HepG2 (cell line): ENCODE results near the gene SEL1L2. TPM values are rescaled to one million over a fixed set of nuclear protein-coding genes. Genes with fewer than 3 reads are reported as not detected.

ENCODE experiments used
- FOXO4 ChIP-seq: sonication (generic); formaldehyde crosslinking; conservative IDR thresholded peaks from 2 replicates; pipeline ENCODE4 v1.8.1; 2023; ENCODE audit warnings: missing genetic modification reagents
- GTF3A ChIP-seq: sonication (generic); formaldehyde crosslinking; conservative IDR thresholded peaks from 2 replicates; pipeline ENCODE4 v1.4.0; 2020; ENCODE audit warnings: mild to moderate bottlenecking, missing genetic modification reagents
- KDM5B ChIP-seq: sonication (generic); formaldehyde crosslinking; IDR thresholded peaks from 2 replicates; pipeline ENCODE4 v1.4.0; 2020; ENCODE audit warnings: missing genetic modification reagents, mild to moderate bottlenecking, borderline replicate concordance
- MAFK ChIP-seq, 2 experiments: IDR thresholded peaks in 1 of 2; conservative IDR thresholded peaks in 1 of 2; 2 replicates each; pipeline ENCODE4 v1.6.1; 2011; ENCODE audit warnings: improper control_type of control experiment in 2 of 2, low read length in 2 of 2
- PLRG1 ChIP-seq: fragments of 450-650 bp; conservative IDR thresholded peaks from 2 replicates; pipeline ENCODE4 v1.6.1; 2016
- POGK ChIP-seq: sonication (generic); formaldehyde crosslinking; conservative IDR thresholded peaks from 2 replicates; pipeline ENCODE4 v1.8.0; 2022; ENCODE audit warnings: mild to moderate bottlenecking, moderate library complexity, missing genetic modification reagents
- RAD51 ChIP-seq: fragments of 450-650 bp; IDR thresholded peaks from 2 replicates; pipeline ENCODE4 v1.6.1; 2016; ENCODE audit warnings: borderline replicate concordance
- RBAK ChIP-seq: sonication (generic); formaldehyde crosslinking; IDR thresholded peaks from 2 replicates; pipeline ENCODE4 v1.5.1; 2020; ENCODE audit warnings: mild to moderate bottlenecking, missing genetic modification reagents
- SIX1 ChIP-seq: sonication (generic); formaldehyde crosslinking; IDR thresholded peaks from 2 replicates; pipeline ENCODE4 v1.4.0; 2020; ENCODE audit warnings: missing genetic modification reagents, borderline replicate concordance
- SNAPC2 ChIP-seq: sonication (generic); formaldehyde crosslinking; IDR thresholded peaks from 2 replicates; pipeline ENCODE4 v1.8.1; 2022; ENCODE audit warnings: mild to moderate bottlenecking, missing genetic modification reagents
- SRSF4 ChIP-seq: fragments of 200-400 bp; formaldehyde crosslinking; IDR thresholded peaks from one replicate; pipeline ENCODE4 v1.6.1; 2018; ENCODE audit warnings: mild to moderate bottlenecking, low read depth, low read length, moderate library complexity; ENCODE audit not compliant: poor library complexity, severe bottlenecking
- THAP11 ChIP-seq: IDR thresholded peaks from 2 replicates; pipeline ENCODE4 v1.6.1; 2016; ENCODE audit warnings: missing biosample characterization, missing genetic modification reagents
- TRIM24 ChIP-seq: sonication (generic); formaldehyde crosslinking; IDR thresholded peaks from 2 replicates; pipeline ENCODE4 v1.8.0; 2022; ENCODE audit warnings: mild to moderate bottlenecking, missing genetic modification reagents
- TSC22D2 ChIP-seq: sonication (generic); formaldehyde crosslinking; IDR thresholded peaks from 2 replicates; pipeline ENCODE4 v1.5.1; 2020; ENCODE audit warnings: missing genetic modification reagents, mild to moderate bottlenecking, borderline replicate concordance
- ZBTB7A ChIP-seq: sonication (generic); formaldehyde crosslinking; IDR thresholded peaks from 2 replicates; pipeline ENCODE4 v1.8.0; 2022; ENCODE audit warnings: mild to moderate bottlenecking, missing genetic modification reagents
- ZFP91 ChIP-seq: sonication (generic); formaldehyde crosslinking; IDR thresholded peaks from 2 replicates; pipeline ENCODE4 v1.9.0; 2022; ENCODE audit warnings: missing genetic modification reagents, mild to moderate bottlenecking, borderline replicate concordance
- ZNF580 ChIP-seq: IDR thresholded peaks from 2 replicates; pipeline ENCODE4 v1.6.1; 2016; ENCODE audit warnings: low read depth, borderline replicate concordance
- ZNF616 ChIP-seq: sonication (generic); formaldehyde crosslinking; IDR thresholded peaks from 2 replicates; pipeline ENCODE4 v1.5.0; 2020; ENCODE audit warnings: low read depth, mild to moderate bottlenecking, missing genetic modification reagents
- ZNF644 ChIP-seq: IDR thresholded peaks from 2 replicates; pipeline ENCODE4 v1.6.1; 2016; ENCODE audit warnings: low read depth
- ZNF777 ChIP-seq: sonication (generic); formaldehyde crosslinking; IDR thresholded peaks from 2 replicates; pipeline ENCODE4 v1.4.0; 2020; ENCODE audit warnings: missing genetic modification reagents
- ZNF800 ChIP-seq: sonication (generic); formaldehyde crosslinking; IDR thresholded peaks from 2 replicates; pipeline ENCODE4 v1.4.0; 2020; ENCODE audit warnings: missing genetic modification reagents
- ZNF850 ChIP-seq: sonication (generic); formaldehyde crosslinking; conservative IDR thresholded peaks from 2 replicates; pipeline ENCODE4 v1.9.0; 2021; ENCODE audit warnings: mild to moderate bottlenecking, missing genetic modification reagents
- ZNF878 ChIP-seq: sonication (generic); formaldehyde crosslinking; IDR thresholded peaks from 2 replicates; pipeline ENCODE4 v1.8.1; 2023; ENCODE audit warnings: mild to moderate bottlenecking, missing genetic modification reagents, moderate library complexity
- polyA plus RNA-seq, 8 experiments: library from polyadenylated mRNA; depleted of rRNA in 3 of 8; stranded (reverse) in 7 of 8; unstranded in 1 of 8; fragments of >200 nt; fragmentation: Illumina TruSeq in 4 of 8; extraction: Trizol in 4 of 8; gene quantifications; 2 replicates each; pipeline versions ENCODE4 v1.2.1 to v1.2.3, GENCODE V29; 2011 to 2016; ENCODE audit warnings: low read depth in 4 of 8, missing spikeins in 1 of 8, mixed read lengths in 1 of 8; ENCODE audit not compliant: insufficient read depth in 1 of 8
- total RNA-seq, 5 experiments: library from RNA; depleted of rRNA; stranded (reverse); fragments of >200 nt; fragmentation: Illumina TruSeq; extraction: Trizol; gene quantifications; 2 replicates each; pipeline ENCODE4 v1.2.3, GENCODE V29; 2016; ENCODE audit warnings: low read depth in 1 of 5

SEL1L2 gene
- total and polyA plus RNA-seq, 2 of the 13 experiments (the other 11 are each of a cell fraction or from before 2014, with no cell fraction given) = not detected

GRCh38 chr20:13995841-13996240 lies 5.4 kb upstream of the SEL1L2 start (continued):
- TF ChIP-seq ZNF580 (CRISPR knock-in tag) (no peak), FOXO4 (CRISPR knock-in tag) (no peak), KDM5B (CRISPR knock-in tag) (peak; percentile 58; the same call in 1 of the 2 replicates), RBAK (no peak), ZFP91 (CRISPR knock-in tag) (0 out of 2 replicates have a peak, but pooled peaks have one; percentile 32), RAD51 (no peak), ZNF850 (CRISPR knock-in tag) (no peak), POGK (CRISPR knock-in tag) (0 out of 2 replicates have a peak, but pooled peaks have one; percentile 30), TSC22D2 (no peak), GTF3A (CRISPR knock-in tag) (no peak), ZNF777 (CRISPR knock-in tag) (peak; percentile 86), THAP11 (no peak), TRIM24 (no peak), ZNF878 (CRISPR knock-in tag) (no peak), PLRG1 (no peak), ZNF616 (CRISPR knock-in tag) (no peak), ZNF800 (CRISPR knock-in tag) (peak; percentile 87; the same call in 1 of the 2 replicates), ZNF644 (no peak), SRSF4 (no peak), ZBTB7A (CRISPR knock-in tag) (peak; percentile 37; the same call in 1 of the 2 replicates), SIX1 (CRISPR knock-in tag) (no peak), SNAPC2 (CRISPR knock-in tag) (no peak), MAFK (conservative IDR thresholded peaks at IDR 0.05 in 1 of 2, IDR thresholded peaks at IDR 0.05 in 1 of 2; ENCODE audit: low read length in 2 of 2) (no peak)
